Uterus (tissue), 2 donors: Measurements from ENCODE around the gene ZNF205.
"Not testable (repeated sequence)": the region's sequence is repeated elsewhere in the genome, so short reads cannot be mapped to it uniquely, and the experiment has no call there.

Experiments
- CTCF ChIP-seq, 4 experiments: fragments of 200-600 bp in 2 of 4; fragments of 450-650 bp in 2 of 4; sonication (generic) in 2 of 4; IDR thresholded peaks; one replicate each; pipeline ENCODE4 v1.5.1; 2016 to 2019; ENCODE audit warnings: antibody characterized with exemption in 4 of 4, mild to moderate bottlenecking in 2 of 4, moderate library complexity in 1 of 4
- POLR2A ChIP-seq, 2 donors: fragments of 450-650 bp; IDR thresholded peaks; one replicate each; pipeline ENCODE4 v1.6.1; 2016; ENCODE audit warnings: antibody characterized with exemption in 2 of 2, mild to moderate bottlenecking in 1 of 2, moderate library complexity in 1 of 2

- not testable (repeated sequence) for TF ChIP-seq CTCF, POLR2A (IDR thresholded peaks at IDR 0.05)
These were observed 30.4 kb upstream of the ZNF205 start for GRCh38 chr16:3081957-3082356.
